H9 (cell line): Measurements from ENCODE around the gene VDAC1. TPM values are rescaled to one million over a fixed set of nuclear protein-coding genes. Genes with fewer than 3 reads are reported as not detected.

Experiments
- DNase-seq: peaks from one replicate; pipeline ENCODE4 v3.0.0-alpha.2; 2017
- H2AFZ ChIP-seq: one replicate; pipeline ENCODE4 v1.6.1; 2013; ENCODE audit warnings: mild to moderate bottlenecking, low read length, control low read depth, moderate library complexity
- H2AK5ac ChIP-seq: 2 replicates; pipeline ENCODE4 v1.6.1; 2013; ENCODE audit warnings: low read length, control low read depth, mixed read lengths; ENCODE audit not compliant: insufficient read length
- H2BK120ac ChIP-seq: one replicate; pipeline ENCODE4 v1.6.1; 2013; ENCODE audit warnings: low read depth, mild to moderate bottlenecking, low read length, control low read depth, inconsistent platforms; ENCODE audit not compliant: poor library complexity, severe bottlenecking
- H2BK12ac ChIP-seq: 2 replicates; pipeline ENCODE4 v1.6.1; 2013; ENCODE audit warnings: low read length, control low read depth, mixed read lengths, low read depth; ENCODE audit not compliant: insufficient read length
- H2BK15ac ChIP-seq: 2 replicates; pipeline ENCODE4 v1.6.1; 2013; ENCODE audit warnings: low read depth, low read length, control low read depth
- H2BK20ac ChIP-seq: one replicate; pipeline ENCODE4 v1.6.1; 2013; ENCODE audit warnings: low read depth, mild to moderate bottlenecking, low read length, control low read depth, inconsistent platforms; ENCODE audit not compliant: poor library complexity, severe bottlenecking
- H2BK5ac ChIP-seq: 2 replicates; pipeline ENCODE4 v1.6.1; 2013; ENCODE audit warnings: low read length, control low read depth, mixed read lengths; ENCODE audit not compliant: insufficient read length
- H3K14ac ChIP-seq: 2 replicates; pipeline ENCODE4 v1.6.1; 2013; ENCODE audit warnings: low read length, control low read depth; ENCODE audit not compliant: insufficient read depth
- H3K18ac ChIP-seq: 2 replicates; pipeline ENCODE4 v1.6.1; 2013; ENCODE audit warnings: low read depth, mild to moderate bottlenecking, mixed read lengths, low read length, control low read depth; ENCODE audit not compliant: insufficient read length
- H3K23ac ChIP-seq: 2 replicates; pipeline ENCODE4 v1.6.1; 2013; ENCODE audit warnings: low read length, control low read depth, mixed read lengths, low read depth; ENCODE audit not compliant: insufficient read length
- H3K23me2 ChIP-seq: 2 replicates; pipeline ENCODE4 v1.6.1; 2013; ENCODE audit warnings: low read depth, mild to moderate bottlenecking, mixed read lengths, low read length, control low read depth; ENCODE audit not compliant: insufficient read length, poor library complexity, severe bottlenecking
- H3K27ac ChIP-seq: 2 replicates; pipeline ENCODE4 v1.5.1; 2013; ENCODE audit warnings: low read length, control low read depth, mixed read lengths, low read depth; ENCODE audit not compliant: insufficient read length
- H3K27me3 ChIP-seq: 2 replicates; pipeline ENCODE4 v1.6.1; 2013; ENCODE audit warnings: low read length, control low read depth, inconsistent platforms; ENCODE audit not compliant: insufficient read depth
- H3K4ac ChIP-seq: 2 replicates; pipeline ENCODE4 v1.6.1; 2013; ENCODE audit warnings: low read depth, mild to moderate bottlenecking, control low read depth, inconsistent platforms, low read length, moderate library complexity
- H3K4me1 ChIP-seq: 2 replicates; pipeline ENCODE4 v1.6.1; 2013; ENCODE audit warnings: low read length, control low read depth, inconsistent platforms; ENCODE audit not compliant: insufficient read depth
- H3K4me2 ChIP-seq: 2 replicates; pipeline ENCODE4 v1.6.1; 2013; ENCODE audit warnings: low read length, control low read depth, mixed read lengths; ENCODE audit not compliant: insufficient read length, insufficient read depth
- H3K56ac ChIP-seq: 2 replicates; pipeline ENCODE4 v1.6.1; 2013; ENCODE audit warnings: low read depth, mild to moderate bottlenecking, mixed read lengths, low read length, control low read depth; ENCODE audit not compliant: insufficient read length
- H3K79me1 ChIP-seq: 2 replicates; pipeline ENCODE4 v1.6.1; 2013; ENCODE audit warnings: low read depth, mild to moderate bottlenecking, moderate library complexity, low read length, control low read depth, inconsistent platforms; ENCODE audit not compliant: insufficient read depth, poor library complexity, severe bottlenecking
- H3K79me2 ChIP-seq: 2 replicates; pipeline ENCODE4 v1.6.1; 2013; ENCODE audit warnings: low read length, control low read depth, inconsistent platforms; ENCODE audit not compliant: insufficient read depth
- H3K9ac ChIP-seq: 2 replicates; pipeline ENCODE4 v1.6.1; 2013; ENCODE audit warnings: low read length, control low read depth, mixed read lengths; ENCODE audit not compliant: insufficient read length; ENCODE audit errors: extremely low read depth
- H3K9me3 ChIP-seq: one replicate; pipeline ENCODE4 v1.6.1; 2013; ENCODE audit warnings: low read depth, low read length, inconsistent platforms; ENCODE audit not compliant: control insufficient read depth
- H3T11ph ChIP-seq: one replicate; pipeline ENCODE4 v1.6.1; 2013; ENCODE audit warnings: mild to moderate bottlenecking, low read length, control low read depth, inconsistent platforms
- H4K20me1 ChIP-seq: one replicate; pipeline ENCODE4 v1.6.1; 2013; ENCODE audit not compliant: control insufficient read depth, insufficient read length, insufficient read depth
- H4K5ac ChIP-seq: 2 replicates; pipeline ENCODE4 v1.6.1; 2013; ENCODE audit warnings: low read depth, mild to moderate bottlenecking, mixed read lengths, low read length, control low read depth; ENCODE audit not compliant: insufficient read length
- H4K8ac ChIP-seq: replicated peaks from 2 replicates; pipeline ENCODE4 v1.6.1; 2013; ENCODE audit warnings: low read length, control low read depth, mixed read lengths, low read depth; ENCODE audit not compliant: insufficient read length
- H4K91ac ChIP-seq: 2 replicates; pipeline ENCODE4 v1.6.1; 2013; ENCODE audit warnings: low read depth, mild to moderate bottlenecking, moderate library complexity, mixed read lengths, low read length, control low read depth; ENCODE audit not compliant: insufficient read length
- H3K27ac Mint-ChIP-seq, 3 experiments: 2 replicates in 2 of 3; 3 replicates in 1 of 3; pipeline ENCODE4 v1.8.0; 2020 to 2021; ENCODE audit warnings: mixed read lengths in 3 of 3, mild to moderate bottlenecking in 1 of 3, moderate library complexity in 1 of 3
- H3K27me3 Mint-ChIP-seq: 2 replicates; pipeline ENCODE4 v1.8.0; 2021; ENCODE audit warnings: low read depth, mild to moderate bottlenecking, moderate library complexity, mixed read lengths
- H3K36me3 Mint-ChIP-seq, 3 experiments: 2 replicates in 2 of 3; 3 replicates in 1 of 3; pipeline ENCODE4 v1.8.0; 2020 to 2021; ENCODE audit warnings: low read depth in 3 of 3, mixed read lengths in 3 of 3; ENCODE audit not compliant: insufficient read depth in 1 of 3
- H3K4me1 Mint-ChIP-seq, 2 experiments: 2 replicates each; pipeline ENCODE4 v1.8.0; 2020; ENCODE audit warnings: mixed read lengths in 2 of 2
- H3K4me3 Mint-ChIP-seq, 2 experiments: 2 replicates in 1 of 2; 3 replicates in 1 of 2; pipeline ENCODE4 v1.8.0; 2020 to 2021; ENCODE audit warnings: mild to moderate bottlenecking in 2 of 2, mixed read lengths in 2 of 2, moderate library complexity in 1 of 2
- H3K9me3 Mint-ChIP-seq, 2 experiments: 2 replicates in 1 of 2; 3 replicates in 1 of 2; pipeline ENCODE4 v1.8.0; 2020; ENCODE audit warnings: mild to moderate bottlenecking in 2 of 2, mixed read lengths in 2 of 2, moderate library complexity in 1 of 2
- CTCF ChIP-seq: fragments of 200-600 bp; sonication (generic); conservative IDR thresholded peaks from 3 replicates; pipeline ENCODE4 v1.8.0; 2021; ENCODE audit warnings: antibody characterized with exemption, mild to moderate bottlenecking
- WGBS: extraction: QIAGEN DNeasy Blood & Tissue Kit; methylation state at CpG from one replicate; pipeline ENCODE4 v1.1.7; 2013; ENCODE audit warnings: missing lambda C conversion rate, low lambda C conversion rate, mixed read lengths; ENCODE audit not compliant: insufficient read length; ENCODE audit errors: extremely low coverage; 5-methylcytosine and 5-hydroxymethylcytosine counted together
- total RNA-seq: library from RNA; stranded (reverse); gene quantifications from 2 replicates; pipeline ENCODE4 v1.2.1, GENCODE V29; 2021

VDAC1 gene
- total RNA-seq, 1 experiment from 2014 or later = 208 TPM

GRCh38 chr5:133992429-133993155 is 12.2 kb downstream of the VDAC1 start:
- WGBS = no CpG with 5 or more reads among the region's 8 CpGs
- peaks cover 48% of the 10 kb centered on the region for H3K79me2 ChIP-seq
- peaks cover 10% of the 10 kb centered on the region for H3K79me1 ChIP-seq
- TF ChIP-seq CTCF = no peak
- no peak overlapping the region for H3K4me2 ChIP-seq
- no peaks in the 10 kb centered on the region for H3K9me3 ChIP-seq
- H4K20me1 ChIP-seq = peaks cover 5% of the 10 kb centered on the region
- no peak overlapping the region for H2AK5ac ChIP-seq
- no peak overlapping the region for H4K91ac ChIP-seq
- H3K18ac ChIP-seq = no peak overlapping the region
- H3K4me1 ChIP-seq = peaks cover 6% of the 10 kb centered on the region; the same call in 1 of the 2 replicates
- no peak for DNase-seq
- no peak overlapping the region for H3K9ac ChIP-seq
- H2BK120ac ChIP-seq = no peak overlapping the region
- no peaks in the 10 kb centered on the region for H3K27me3 ChIP-seq
- H4K5ac ChIP-seq = no peak overlapping the region
- no peak overlapping the region for H3K56ac ChIP-seq
- H2BK12ac ChIP-seq = no peak overlapping the region
- H3K23ac ChIP-seq = no peak overlapping the region
- H2BK20ac ChIP-seq = no peak overlapping the region
- H3T11ph ChIP-seq = no peak overlapping the region
- no peaks in the 10 kb centered on the region for H3K23me2 ChIP-seq
- Mint-ChIP-seq H3K27me3 (no peaks in the 10 kb centered on the region), H3K4me1 (peaks cover 29% of the 10 kb centered on the region in 2 experiments), H3K4me3 (no peak overlapping the region; a peak in 1 of 5 replicates), H3K36me3 (peaks cover 18 to 34% (median 33%) of the 10 kb centered on the region in 3 experiments; a peak in 6 of 7 replicates), H3K9me3 (no peaks in the 10 kb centered on the region; a peak in 1 of 5 replicates), H3K27ac (peak overlapping the region in 1 of 3 experiments; percentile 76; a peak in 1 of 7 replicates)
- no peak overlapping the region for H2BK15ac ChIP-seq
- H3K27ac ChIP-seq = no peak overlapping the region
- no peak overlapping the region for H3K14ac ChIP-seq
- no peak overlapping the region for H2BK5ac ChIP-seq
- no peak overlapping the region for H2AFZ ChIP-seq
- no peak overlapping the region for H3K4ac ChIP-seq
- H4K8ac ChIP-seq = no peak overlapping the region
